VCaP (cell line): ENCODE results near the gene GSTA4.

Experiments used
- H3K27ac ChIP-seq: fragments of 450-650 bp; 2 replicates; pipeline ENCODE4 v1.5.1; 2017
- TF ChIP-seq, protein P1 (sequence below): fragments of 450-650 bp; conservative IDR thresholded peaks from 2 replicates; pipeline ENCODE4 v1.5.1; 2017; ENCODE audit warnings: mild to moderate bottlenecking, moderate library complexity

Gene GSTA4

DNA sequence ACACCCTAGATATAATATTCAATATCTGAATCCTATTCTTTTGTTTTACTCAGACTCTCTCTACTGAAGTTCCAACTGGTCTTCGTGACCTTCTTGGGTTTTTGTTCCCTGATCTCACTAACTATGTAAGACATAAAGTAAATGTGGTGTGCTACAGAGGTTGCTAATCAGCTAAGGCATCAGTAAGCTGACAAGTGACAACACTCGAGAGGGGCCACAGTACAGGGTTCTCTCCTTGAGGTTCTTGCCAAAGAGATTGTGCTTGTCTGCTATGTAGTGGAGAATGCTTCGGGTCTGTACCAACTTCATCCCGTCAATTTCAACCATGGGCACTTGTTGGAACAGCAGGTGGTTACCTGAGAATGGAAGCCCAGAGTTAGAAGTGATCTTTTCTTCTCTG lies 9.9 kb downstream of the GSTA4 start:
- TF ChIP-seq, protein P1, sequence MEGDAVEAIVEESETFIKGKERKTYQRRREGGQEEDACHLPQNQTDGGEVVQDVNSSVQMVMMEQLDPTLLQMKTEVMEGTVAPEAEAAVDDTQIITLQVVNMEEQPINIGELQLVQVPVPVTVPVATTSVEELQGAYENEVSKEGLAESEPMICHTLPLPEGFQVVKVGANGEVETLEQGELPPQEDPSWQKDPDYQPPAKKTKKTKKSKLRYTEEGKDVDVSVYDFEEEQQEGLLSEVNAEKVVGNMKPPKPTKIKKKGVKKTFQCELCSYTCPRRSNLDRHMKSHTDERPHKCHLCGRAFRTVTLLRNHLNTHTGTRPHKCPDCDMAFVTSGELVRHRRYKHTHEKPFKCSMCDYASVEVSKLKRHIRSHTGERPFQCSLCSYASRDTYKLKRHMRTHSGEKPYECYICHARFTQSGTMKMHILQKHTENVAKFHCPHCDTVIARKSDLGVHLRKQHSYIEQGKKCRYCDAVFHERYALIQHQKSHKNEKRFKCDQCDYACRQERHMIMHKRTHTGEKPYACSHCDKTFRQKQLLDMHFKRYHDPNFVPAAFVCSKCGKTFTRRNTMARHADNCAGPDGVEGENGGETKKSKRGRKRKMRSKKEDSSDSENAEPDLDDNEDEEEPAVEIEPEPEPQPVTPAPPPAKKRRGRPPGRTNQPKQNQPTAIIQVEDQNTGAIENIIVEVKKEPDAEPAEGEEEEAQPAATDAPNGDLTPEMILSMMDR, result no peak
- no peak overlapping the region for H3K27ac ChIP-seq

DNA sequence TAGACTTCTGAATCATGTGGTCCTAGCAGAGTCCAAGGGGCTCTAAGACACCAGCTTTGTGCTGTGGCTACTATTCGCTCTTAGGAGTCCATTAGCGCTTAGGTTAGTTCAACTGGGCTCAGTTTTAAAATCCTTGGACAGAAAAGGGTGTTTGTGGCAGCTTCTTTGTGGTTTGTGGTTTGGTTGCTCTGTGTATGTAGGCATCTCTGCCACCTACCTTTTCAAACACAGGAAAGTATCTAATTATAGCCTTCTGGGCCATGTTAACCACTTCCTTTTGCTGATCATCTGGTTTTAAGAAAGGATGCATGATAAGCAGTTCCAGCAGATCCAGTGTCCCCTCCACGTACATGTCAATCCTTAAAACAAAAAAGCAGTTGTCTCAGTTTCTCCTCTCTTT lies 10.8 kb downstream of the GSTA4 start:
- TF ChIP-seq, protein P1, result no peak
- H3K27ac ChIP-seq, result no peak overlapping the region

DNA sequence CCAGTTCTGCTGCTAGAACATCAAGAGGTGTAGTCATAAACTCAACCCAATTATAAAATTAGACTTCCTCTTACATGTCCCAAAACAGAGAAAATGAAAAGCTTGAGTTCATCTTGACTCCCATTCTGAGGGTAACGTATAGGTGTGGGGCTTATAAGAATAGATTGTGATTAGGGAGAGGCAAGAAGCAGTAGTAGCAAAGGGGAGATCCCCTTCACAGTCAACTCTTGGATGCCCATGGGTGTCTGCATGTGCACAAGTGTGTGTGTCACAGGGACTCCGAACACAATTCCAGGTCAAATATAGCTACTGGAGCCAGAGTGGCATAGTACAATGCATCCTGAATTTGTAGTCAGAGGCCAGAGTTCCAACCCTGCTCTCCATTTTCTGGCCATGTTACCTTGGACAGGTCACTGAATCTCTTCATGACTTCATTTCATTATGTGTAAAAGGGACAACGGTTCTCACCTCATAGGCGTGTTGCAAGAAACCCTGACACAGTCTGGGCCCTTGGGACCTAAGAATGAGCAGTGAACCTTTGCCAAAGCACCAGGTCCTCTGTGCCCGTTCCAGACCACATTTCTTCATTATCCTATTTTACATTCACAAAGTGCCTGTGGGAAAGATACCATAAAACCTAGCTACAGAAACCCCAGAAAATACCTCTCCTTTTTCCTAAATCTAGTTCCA lies 11.8 kb downstream of the GSTA4 start:
- TF ChIP-seq, protein P1, result no peak
- no peak overlapping the region for H3K27ac ChIP-seq

DNA sequence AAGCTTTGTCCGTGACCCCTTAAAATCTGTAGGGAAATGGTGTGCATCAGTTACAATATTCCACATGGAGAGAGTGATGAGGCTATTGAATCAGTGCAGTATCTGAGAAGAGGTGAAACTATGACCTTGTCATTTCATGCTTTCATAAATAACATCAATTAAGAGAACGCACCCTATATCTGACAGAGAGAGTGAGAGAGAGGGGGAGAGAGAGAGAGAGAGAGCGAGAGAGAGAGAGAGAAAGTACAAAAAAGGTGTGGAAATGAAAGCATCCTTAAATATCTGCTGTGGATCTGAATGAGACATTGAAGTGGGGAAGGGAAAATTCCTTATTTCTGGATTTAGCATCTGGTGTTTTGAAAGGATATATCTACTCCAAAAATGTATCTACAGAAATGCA lies 12.4 kb downstream of the GSTA4 start:
- no peak overlapping the region for H3K27ac ChIP-seq
- TF ChIP-seq, protein P1, result no peak

DNA sequence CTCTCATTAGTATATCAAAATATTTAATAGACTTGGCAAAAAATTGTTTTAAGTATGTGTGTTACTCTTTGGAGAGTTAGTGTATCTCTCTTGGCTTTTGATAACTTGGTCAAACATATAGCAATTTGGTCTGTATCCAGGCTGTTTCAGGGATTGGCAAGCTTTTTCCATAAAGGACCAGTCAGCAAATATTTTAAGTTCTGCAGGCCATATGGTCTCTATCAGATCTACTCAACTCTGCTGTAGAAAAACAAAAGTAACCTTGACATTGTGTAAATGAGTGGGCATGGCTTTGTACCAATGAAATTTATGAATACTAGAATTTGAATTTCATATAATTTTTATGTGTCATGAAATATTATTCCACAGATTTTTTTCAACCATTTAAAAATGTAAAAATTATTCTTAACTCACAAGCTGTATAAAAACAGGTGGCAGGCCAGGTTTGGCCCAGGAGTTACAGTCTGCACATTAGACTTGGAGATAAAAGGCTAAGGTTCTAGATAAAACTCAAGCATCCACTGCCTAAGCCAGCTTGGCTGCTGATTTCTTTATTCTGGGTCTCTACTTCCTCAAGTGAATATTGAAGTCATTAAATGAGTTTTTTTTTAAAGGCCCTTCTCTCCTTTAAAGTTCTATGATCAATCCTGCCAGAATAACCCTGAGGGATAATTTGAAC lies 13.7 kb downstream of the GSTA4 start:
- TF ChIP-seq, protein P1, result no peak
- H3K27ac ChIP-seq, result no peak overlapping the region

DNA sequence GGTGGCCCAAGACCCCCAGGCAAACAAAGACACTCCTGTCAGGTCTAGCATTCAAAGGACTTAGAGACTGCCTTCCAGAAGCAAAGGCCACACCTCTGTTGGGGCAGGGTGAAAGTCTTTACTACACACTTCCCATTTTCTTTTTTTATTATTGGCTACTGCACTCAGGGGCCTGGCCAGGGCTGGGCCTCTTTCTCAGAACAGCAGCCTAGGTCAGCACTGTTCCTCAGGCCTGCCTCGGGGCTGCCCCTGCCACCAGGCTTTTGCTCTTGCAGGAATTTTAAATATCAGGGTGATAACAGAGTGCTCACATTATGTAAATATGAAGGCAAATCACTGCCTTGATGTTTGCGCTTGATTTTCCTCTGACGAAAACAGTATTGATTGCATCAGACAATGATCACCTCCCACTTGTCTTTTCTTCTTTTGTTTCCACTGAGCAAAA lies 18.5 kb downstream of the GSTA4 start:
- no peak overlapping the region for H3K27ac ChIP-seq
- TF ChIP-seq, protein P1, result no peak

DNA sequence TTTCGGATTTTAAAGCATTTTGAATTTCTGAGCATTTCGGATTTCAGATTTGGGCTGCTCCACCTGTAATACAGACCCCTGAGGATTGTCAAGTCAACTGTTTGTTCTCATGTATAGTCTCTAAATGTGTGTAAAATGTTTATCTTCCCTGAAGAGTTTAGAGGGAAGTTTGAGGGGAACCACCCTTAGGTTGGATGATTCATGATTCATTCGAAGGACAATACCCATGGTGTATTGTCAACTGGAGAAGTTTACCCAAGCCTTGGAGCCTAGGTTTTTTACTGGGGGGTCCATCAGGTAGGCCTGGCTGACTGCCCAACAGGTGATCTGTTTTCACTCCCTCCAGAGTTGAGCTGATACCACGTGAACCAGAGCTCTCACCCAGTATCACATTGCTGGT lies 18.9 kb downstream of the GSTA4 start:
- H3K27ac ChIP-seq, result no peak overlapping the region

More for the DNA sequence above, 18.9 kb downstream of the GSTA4 start:
- TF ChIP-seq, protein P1, result no peak
